Keratinocyte (primary cell): ENCODE data around the gene NCR1.

Source experiments
- EZH2 ChIP-seq: IDR thresholded peaks from one replicate; pipeline ENCODE4 v1.6.1; 2012; ENCODE audit warnings: inconsistent platforms, mild to moderate bottlenecking, low read length, moderate library complexity
- TF ChIP-seq, protein P1 (sequence below), 3 experiments: IDR thresholded peaks in 1 of 3; conservative IDR thresholded peaks in 1 of 3; optimal IDR thresholded peaks in 1 of 3; 2 replicates in 2 of 3; 3 replicates in 1 of 3; pipeline versions ENCODE3 to v1.5.1; 2011; ENCODE audit warnings: low read length in 3 of 3, mild to moderate bottlenecking in 3 of 3, moderate library complexity in 2 of 3, control low read depth in 1 of 3, inconsistent platforms in 1 of 3; ENCODE audit not compliant: insufficient read depth in 2 of 3; ENCODE audit errors: extremely low read depth in 1 of 3

DNA sequence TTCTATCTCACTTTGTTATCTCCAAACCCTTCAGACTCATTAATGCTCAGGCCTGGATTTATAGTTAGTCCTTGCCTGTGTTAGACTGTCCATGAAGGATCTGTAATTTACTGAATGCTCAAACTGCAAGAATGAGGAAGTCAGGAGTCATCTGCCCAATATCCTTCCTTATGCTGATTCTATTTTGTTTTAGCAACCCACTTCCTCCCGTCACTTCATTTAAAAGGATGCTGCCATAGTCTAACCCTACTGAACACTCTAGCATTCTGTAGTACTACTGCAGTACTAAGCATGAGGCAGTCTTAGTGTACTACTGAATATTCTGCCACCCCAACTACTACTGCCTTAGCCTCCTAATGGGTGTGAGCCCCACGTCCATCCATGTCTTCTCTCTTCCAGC, 30.4 kb upstream of the NCR1 start:
- TF ChIP-seq, protein P1, sequence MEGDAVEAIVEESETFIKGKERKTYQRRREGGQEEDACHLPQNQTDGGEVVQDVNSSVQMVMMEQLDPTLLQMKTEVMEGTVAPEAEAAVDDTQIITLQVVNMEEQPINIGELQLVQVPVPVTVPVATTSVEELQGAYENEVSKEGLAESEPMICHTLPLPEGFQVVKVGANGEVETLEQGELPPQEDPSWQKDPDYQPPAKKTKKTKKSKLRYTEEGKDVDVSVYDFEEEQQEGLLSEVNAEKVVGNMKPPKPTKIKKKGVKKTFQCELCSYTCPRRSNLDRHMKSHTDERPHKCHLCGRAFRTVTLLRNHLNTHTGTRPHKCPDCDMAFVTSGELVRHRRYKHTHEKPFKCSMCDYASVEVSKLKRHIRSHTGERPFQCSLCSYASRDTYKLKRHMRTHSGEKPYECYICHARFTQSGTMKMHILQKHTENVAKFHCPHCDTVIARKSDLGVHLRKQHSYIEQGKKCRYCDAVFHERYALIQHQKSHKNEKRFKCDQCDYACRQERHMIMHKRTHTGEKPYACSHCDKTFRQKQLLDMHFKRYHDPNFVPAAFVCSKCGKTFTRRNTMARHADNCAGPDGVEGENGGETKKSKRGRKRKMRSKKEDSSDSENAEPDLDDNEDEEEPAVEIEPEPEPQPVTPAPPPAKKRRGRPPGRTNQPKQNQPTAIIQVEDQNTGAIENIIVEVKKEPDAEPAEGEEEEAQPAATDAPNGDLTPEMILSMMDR (optimal IDR thresholded peaks at IDR 0.05 in 1 of 3, IDR thresholded peaks at IDR 0.05 in 1 of 3, conservative IDR thresholded peaks at IDR 0.05 in 1 of 3; ENCODE audit: extremely low read depth in 1 of 3, insufficient read depth in 2 of 3, low read length in 3 of 3), result no peak
- no peak for TF ChIP-seq EZH2
